LNCAP (cell line): ENCODE results near the gene AP3B1.

Source experiments
- TF ChIP-seq, protein P1 (sequence below): fragments of 450-650 bp; IDR thresholded peaks from 2 replicates; pipeline ENCODE4 v1.5.1; 2017; ENCODE audit warnings: mild to moderate bottlenecking

The AP3B1 gene

DNA sequence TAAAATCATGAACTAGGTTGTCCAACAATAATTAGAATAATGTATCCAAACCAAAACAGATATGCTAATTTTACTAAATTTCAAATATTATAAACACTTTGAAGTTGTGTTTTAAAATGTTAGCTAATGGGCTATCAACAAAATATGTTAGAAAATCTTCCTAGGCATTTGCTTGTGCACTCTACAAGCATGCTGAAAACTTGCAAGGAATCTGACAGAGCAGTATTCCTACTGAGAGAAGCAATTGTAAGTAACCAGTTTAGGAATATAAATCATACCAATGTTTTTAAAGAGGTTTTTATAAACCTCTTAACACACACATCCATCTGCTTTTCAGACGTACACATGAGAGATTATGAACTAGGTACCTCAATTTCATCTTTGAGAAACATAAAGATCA is 289.9 kb downstream of the AP3B1 start:
- TF ChIP-seq, protein P1, sequence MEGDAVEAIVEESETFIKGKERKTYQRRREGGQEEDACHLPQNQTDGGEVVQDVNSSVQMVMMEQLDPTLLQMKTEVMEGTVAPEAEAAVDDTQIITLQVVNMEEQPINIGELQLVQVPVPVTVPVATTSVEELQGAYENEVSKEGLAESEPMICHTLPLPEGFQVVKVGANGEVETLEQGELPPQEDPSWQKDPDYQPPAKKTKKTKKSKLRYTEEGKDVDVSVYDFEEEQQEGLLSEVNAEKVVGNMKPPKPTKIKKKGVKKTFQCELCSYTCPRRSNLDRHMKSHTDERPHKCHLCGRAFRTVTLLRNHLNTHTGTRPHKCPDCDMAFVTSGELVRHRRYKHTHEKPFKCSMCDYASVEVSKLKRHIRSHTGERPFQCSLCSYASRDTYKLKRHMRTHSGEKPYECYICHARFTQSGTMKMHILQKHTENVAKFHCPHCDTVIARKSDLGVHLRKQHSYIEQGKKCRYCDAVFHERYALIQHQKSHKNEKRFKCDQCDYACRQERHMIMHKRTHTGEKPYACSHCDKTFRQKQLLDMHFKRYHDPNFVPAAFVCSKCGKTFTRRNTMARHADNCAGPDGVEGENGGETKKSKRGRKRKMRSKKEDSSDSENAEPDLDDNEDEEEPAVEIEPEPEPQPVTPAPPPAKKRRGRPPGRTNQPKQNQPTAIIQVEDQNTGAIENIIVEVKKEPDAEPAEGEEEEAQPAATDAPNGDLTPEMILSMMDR: no peak

DNA sequence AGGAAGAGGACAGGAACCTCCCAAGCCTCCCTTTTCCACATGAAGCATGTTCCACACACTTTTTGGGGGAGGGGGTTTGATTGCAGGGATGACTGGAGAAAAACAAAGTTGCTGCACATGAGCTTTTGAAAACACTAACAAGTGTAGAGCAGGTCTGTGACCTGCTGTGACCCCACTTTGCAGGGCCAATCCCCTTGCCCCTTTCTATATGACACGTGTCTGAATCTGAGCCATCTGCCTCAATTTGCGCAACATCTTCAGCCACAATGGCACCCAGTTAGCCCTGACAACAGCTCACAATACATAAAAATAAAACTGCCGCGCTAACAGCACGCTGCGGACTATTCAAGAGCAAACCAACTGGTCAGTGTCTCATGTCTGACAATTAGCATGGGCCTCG is 290.6 kb downstream of the AP3B1 start:
- TF ChIP-seq, protein P1: no peak

DNA sequence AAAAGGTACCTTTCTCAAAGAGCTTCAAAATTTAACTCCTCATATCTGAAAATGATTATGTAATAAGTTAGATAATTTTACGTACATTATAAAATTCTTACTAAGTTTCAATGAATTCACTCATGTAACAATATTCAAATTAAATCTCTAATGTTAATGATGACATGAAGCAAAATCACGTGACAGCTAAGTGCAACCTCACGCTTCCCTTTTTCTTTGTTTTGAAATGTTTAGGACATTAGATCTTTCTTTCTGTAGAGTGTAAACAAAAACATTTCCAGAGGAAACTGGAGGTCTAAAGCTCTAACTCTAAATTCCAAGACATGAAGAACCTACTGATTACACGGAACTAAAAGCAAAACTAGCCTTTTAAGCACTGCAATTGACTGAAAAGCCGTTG is 291.0 kb downstream of the AP3B1 start:
- TF ChIP-seq, protein P1: no peak

DNA sequence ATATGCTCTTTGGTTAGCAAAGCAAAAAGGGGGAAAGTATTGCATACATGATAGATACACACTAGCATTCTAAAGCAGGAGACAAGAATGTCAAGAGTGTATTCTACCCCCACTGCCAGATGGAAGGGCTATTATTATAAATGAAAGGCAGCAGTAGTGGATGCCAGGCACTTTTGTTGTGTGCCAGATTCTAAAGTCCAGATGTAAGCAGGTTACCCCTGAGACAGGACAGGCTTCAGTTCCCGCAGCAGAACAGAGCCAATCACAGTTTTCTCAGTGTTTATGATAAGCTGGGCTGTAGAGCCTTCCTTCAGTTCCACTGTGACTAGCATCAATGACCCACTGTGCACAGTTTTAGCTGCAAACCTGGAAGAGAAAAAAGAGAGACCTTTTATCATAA is 291.8 kb downstream of the AP3B1 start:
- TF ChIP-seq, protein P1: no peak

DNA sequence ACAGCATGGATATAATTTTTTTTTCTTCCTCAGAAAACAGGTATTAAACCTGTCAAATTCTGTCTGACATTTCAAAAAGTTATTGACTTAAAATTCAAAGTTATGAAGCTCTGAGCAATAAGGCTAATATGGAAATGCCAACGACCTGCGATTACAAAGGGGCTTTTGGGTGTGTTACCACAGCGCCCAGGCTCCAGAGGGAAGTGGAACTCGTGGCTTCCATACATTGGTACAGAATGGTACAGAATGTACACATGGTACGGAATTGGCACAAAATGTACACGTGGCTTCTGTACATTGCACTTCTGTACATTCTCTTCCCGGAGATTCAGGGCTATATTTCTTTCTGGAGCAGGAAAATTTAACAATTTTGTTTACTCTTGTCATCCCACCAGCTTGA is 293.3 kb downstream of the AP3B1 start:
- TF ChIP-seq, protein P1: no peak

DNA sequence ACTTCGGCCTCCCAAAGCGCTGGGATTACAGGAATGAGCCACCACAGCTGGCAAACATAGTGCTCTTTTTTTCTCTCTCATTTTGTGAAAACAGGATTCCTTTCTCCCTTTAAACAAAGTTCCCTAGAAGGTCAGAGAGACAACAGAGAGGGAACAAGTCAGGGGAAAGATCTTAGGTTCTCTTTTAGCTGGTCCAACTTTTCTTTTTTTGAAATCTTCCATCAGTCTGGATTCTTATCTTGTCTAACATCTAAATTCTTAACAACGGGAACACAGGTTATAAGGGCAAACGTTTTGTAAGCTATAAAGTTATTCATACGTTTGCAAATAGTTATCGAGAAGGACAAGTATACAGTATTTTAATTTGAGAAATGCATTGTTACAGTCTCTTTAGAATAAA is 294.3 kb downstream of the AP3B1 start:
- TF ChIP-seq, protein P1: no peak

DNA sequence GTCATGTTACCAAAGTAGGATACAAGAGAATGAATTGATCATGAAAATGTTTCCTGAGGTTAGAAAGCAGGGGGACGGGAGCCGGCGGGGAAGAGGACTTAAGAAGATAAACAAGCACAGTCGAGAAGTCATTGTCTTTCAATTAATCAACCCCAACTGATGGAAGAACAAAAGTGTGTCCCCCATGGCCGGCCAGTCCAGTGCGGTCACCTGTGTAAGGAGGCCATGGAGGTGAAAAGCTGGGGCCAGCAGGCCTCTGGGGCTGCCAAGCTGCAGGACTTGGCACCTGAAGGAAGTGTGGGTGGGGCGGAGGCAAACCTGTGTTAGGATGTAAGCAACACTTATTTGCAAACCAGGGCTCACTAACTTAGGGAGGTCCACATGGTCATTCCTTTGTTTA is 295.1 kb downstream of the AP3B1 start:
- TF ChIP-seq, protein P1: no peak

DNA sequence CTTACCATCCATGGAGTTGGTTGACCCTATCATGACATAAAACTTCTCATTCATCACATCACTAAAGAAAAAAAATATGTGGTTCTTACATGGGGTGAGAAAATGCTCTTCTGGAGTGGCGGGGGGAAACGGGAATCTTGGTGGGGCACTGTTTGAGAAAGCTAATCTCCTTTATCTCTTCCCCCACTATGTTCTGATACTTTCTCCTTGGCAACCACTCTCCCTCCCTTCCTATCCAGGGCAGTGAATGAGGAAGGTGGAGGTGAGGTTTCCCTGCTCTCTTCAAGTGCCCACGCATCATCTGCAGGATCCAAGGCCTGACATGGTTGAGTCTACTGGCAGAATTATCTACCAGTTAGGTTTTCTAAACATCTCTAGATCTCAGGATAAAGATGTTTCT is 297.6 kb downstream of the AP3B1 start:
- TF ChIP-seq, protein P1: no peak
